T follicular helper cell (primary cell): ENCODE data around the gene DHX34.

Experiments used
- DNase-seq: peaks from one replicate; pipeline ENCODE4 v3.0.0-alpha.2; 2020; ENCODE audit warnings: low read depth

DHX34 gene

DNA sequence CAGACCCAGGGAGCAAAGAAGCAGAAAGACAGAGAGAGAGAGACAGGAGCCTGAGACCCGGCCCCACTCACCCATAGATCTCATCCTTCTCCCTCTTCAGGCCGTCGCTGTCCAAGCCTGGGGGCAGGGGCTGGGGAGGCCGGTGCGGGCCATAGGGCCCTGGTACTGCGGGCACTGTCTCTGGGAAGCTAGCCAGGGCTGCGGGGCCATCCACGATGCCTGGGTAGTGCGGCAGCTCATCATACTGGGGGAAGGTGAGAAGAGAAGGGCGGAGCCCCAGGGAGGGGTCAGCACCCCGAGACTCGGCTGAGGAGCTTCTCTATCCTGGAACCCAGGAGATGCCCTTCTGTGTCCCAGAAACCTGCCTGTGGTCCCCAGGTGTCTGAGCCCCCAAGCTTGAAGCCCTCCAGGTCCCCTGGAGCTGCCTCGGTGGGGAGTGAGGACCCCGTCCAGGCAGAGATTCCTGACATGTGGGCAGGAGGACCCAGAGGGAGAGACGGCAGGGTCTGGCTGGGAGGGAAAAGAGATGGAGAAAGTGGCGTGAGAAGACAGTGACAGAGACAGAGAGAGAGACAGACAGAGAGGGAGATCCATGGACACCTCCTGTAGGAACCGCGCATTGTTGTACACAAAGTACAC is 68.1 kb downstream of the DHX34 start:
- no peak for DNase-seq

DNA sequence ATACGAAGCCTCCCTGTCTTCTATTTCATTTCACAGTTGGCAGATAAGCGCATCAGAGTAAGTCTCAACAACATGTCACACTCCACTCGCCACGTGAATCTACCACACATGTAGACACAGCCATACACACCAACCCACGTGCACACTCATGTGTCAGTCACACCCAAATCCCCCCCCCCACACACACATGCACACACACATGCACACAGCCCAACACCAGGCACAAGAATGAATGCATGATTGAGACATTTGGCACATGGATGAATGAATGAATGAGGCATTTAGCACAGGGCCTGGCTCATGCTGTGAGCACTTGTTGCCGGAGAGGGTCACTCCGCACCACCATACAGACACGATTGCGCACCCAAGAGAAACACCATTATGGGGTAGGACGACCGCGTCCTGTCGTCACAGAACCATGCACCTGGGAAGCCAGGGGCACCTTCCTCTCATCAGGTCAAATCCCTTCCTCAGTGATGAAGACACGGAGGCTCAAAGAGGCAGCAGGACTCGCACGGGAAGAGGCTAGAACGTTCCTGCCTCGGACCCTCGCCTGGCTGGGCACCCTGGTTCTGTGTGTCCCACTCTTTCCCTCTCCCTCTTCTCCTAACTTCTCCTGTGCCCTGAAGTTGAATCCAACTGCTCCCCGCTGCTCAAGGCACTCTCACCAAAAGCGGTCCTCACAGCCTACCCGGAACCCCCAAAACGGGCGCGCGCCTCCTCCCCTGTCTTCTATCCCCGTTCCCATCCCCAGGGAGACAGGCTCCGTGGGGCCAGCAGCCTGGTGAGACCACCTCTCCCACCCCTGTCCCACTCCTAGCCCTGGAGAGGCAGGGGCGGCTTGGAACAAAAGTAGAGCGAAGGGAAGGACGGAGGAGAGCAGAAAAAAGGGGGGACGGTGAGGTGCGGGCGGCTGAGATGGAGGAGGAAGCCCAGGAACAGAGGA is 68.9 kb downstream of the DHX34 start:
- DNase-seq = no peak

DNA sequence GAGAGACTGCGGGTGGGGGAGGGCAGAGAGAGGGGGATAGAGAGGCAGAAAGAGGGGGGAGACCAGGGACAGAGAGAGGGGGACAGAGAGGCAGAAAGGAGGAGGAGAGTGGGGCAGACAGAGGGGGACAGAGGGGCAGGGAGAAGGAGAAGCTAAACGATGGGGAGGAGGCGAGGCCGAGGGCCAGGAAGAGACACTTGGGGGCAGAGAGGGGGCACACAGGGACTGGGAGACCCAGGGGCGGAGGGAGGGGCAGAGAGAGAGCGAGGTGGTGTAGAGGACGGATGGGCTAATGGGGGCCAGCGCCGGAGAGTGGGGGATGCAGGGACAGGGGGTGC is 69.5 kb downstream of the DHX34 start:
- no peak for DNase-seq

DNA sequence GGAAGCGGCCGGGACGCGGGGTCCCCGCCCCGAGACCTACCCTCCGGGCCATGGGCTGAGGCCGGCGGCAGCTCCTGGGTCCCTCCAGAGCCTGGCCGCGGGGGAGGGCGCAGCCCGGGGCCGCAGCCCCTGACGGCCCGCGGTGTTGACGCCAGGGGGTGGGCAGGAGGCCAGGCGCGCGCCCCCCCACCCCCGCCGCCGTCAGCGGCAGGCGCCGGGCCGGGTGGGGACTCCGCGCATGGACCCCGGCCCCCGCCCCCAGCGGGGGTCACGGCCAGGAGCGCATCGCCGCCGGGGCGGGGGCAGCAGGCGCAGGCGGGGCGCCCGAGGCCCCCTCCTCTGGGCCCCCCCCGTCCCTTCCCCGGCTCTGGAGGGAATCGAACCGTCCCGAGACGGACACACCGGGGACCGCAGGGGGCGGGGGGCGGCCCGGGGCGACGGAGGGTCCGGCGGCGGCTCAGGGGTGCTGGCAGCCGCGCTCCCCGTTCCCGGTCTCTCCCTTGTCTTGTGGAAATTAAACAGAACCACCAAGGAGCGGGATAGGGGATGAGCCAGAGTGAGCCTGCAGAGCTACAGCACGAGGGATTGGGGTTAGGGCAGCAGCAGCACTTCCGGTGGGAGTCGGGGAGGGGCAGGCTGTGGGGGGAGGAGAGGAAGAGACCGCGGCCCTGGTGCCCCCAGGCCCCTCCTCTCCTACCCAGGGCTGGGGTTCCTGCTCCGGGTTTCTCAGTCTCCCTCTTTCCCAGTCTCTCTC is 70.1 kb downstream of the DHX34 start, which contains the start of gene MEIS3:
Gene MEIS3, minus strand, starts transcription at position 498 of the 754 bp plus-strand sequence. Its CDS starts 446 bp downstream, at position 52.
- DNase-seq = no peak

DNA sequence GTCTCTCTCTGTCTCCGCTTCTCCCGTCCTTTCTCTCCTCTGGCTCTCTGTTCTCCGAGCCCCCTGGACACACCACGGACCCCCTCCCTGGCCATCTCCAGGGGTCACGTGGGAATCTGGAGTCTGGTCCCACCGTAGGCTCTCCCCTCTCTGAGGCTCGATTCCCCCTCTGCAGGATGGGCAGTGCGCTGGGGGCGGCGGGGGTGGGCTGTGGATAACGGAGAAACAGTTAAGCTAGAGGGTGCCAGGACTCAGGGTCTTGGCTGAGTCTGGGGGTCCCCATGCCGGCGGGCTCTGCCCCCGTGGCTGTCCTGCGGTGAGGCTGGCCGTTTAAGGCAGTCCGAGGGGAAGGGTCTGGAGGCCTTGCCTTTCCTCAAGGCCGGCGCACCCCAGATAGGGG is 70.7 kb downstream of the DHX34 start:
- no peak for DNase-seq

DNA sequence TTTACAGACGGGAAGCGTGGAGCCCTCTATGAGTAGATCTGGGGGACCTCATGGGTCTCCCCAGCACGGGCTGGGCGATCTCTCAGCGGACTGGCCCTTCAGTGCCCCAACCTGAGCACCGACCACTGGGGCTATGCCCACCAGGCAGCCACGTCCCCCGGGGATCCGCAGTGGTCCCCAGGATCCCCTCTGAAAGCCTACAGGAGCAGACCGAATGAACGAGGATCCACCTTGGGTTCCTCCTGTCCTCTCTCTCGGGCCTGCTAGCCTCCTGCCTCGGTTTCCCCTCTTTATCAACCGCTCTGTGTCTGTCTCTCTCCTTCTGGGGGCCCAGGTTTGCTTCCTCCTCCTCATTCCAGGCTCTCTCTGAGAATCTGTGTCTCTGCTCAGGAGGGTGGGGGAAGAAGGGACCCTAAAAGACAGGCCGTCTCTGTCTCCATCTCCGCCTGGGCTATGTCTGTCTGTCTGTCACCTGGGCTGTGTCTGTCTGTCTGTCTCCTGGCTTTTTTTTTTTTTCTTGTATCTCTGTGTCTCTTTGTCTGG is 72.2 kb downstream of the DHX34 start:
- no peak for DNase-seq

DNA sequence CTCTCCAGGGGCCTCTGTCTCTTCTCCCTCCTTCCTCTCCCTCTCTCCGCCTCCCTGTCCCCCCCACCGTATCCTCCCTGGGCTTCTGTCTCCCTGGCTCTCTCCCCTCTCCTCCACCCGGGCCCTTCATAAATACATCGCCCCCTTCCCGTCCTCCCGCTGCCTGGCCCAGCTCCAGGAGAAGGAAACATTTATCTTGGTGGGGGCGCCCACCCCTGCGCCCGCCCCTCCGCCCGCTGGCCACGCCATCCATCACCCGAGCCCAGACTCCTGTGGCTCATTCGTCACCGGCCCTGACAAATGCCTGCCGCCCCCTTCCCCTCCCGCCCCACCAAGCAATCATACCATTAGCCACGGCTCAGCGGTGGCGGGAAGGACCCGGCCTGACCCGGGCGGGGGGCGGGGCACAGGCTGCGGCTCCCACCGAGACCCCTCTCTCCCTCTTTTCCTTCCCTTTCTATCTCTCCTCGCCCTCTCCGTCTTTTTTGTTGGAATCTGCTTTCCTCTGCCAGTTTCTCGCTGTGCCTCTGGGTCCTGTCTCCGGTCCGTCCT is 72.8 kb downstream of the DHX34 start:
- no peak for DNase-seq

DNA sequence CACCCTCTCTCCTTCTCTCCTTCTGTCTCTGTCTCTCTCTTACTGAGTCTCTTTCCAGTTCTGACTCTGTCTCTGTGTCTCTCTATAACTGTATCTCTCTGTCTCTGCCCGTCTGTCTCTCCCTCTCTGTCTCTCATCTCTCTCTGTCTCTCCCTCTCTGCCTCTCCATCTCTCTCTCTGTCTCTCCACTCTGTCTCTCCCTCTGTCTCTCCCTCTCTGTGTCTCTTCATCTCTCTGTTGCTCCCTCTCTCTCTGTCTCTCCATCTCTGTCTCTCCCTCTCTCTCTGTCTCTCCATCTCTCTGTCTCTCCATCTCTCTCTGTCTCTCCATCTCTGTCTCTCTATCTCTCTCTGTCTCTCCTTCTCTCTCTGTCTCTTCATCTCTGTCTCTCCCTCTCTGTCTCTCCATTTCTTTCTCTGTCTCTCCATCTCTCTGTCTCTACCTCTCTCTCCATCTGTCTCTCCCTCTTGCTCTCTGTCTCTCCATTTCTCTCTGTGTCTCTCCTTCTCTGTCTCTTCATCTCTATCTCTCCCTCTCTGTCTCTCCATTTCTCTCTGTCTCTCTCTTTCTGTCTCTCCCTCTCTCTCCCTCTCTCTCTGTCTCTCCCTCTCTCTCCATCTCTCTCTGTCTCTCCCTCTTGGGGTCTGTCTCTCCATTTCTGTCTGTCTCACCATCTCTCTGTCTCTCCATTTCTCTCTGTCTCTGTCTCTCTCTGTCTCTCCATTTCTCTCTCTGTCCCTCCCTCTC is 73.5 kb downstream of the DHX34 start:
- no peak for DNase-seq

DNA sequence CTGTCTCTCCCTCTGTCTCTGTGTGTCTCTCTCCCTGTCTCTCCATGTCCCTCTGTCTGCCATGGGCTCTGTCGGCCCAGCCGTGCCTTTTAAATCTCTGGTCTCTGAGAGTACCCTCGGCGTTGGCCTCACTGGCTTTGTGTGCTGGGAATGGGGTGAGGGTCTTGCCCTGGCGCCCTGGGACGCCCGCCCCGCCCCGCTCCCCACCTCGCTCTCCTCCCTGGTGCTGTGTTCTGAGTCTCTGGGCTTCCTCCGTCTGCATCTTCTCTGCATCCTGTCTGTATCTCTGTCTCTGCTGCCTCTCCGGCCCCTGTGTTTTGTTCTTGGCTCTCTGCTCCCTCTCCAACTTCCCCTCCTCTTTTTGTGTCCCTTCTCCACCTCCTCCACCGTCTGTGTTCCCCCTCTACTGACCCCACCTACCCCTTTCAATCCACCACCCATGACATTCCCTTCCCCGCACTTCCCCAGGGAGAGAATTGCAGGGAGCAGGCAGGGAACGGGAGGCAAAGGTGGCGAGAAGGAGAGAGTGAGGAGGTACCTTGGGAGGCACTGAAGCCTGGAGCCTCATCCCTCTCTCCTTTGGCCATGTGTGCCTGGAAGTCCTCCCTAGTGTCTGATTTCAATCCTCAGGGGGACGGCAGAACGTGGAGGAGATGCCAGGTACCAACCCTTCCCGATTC is 74.2 kb downstream of the DHX34 start:
- DNase-seq = no peak

DNA sequence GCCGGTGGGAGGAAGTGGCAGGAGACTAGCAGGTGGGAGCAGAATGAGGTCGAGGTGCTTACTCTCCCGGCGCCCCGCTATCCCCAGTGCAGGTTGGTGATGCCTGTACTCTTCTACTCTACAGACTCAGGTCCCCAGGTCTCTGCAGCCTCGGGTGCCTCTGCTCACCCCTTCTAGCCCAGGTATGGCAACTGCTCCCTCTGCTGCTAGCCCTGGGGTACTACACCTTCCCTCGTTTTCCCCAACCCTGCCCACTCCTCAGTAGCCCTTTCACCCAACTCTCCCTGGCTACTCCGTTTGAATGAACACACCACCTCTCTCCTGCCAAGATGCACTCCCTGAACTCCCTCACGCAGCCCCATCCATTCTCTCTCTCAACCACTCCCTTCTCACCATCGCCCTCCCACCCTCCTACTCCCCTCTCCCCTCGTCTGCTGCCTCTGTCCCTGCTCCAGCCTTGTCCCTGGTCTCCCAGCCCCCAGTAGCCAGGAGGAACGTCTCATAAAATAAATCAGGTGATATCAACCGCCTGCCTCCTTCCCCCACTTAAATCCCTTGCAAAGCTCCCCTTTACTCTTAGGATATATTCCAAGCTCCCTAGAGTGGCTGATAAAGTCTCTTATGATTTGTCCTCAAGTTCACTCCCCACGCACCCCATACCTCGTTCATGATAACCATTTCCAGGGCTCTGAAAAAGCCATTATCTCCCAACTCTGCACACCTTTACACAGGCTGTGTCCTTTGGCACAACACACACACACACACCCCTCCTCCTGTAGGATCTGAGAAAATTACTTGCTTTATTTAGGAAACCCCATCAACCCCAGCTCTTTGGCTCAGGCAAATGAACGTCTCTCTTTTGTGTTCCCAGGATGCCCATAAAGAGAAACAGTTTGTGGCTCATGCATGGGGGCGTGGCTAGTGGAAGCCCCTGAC is 78.4 kb downstream of the DHX34 start:
- DNase-seq = peak; percentile 45

DNA sequence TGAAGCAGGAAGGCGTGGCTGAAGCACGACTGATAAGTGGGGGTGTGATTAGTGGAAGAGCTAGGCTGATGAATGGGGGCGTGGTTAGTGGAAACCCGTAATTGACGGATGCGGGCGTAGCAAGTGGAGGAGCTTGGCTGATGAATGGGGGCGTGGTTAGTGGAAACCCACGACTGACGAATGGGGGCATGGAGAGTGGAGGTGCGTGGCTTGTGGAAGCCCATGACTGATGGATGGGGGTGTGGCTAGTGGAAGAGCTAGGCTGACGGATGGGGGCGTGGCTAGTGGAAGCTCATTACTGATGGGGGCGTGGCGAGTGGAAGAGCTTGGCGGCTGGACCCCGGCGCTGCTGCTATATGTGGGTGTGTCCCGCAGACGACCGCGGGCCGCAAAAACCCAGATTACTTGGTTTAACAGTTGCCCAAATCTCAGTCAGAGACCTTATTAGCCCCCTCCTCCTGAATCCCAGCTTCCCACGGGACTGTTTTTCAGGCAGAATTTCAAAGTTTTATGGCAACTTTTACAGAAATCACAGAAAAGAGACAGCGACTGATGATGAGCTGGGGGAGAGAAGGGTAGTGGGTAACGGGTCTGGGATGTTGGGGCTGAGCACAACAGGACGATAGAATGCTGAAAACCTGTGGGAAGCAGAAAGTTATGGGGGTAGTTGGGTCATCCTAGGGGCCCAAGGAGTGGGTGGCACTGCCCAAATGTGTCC is 79.2 kb downstream of the DHX34 start:
- peak; percentile 76 for DNase-seq

DNA sequence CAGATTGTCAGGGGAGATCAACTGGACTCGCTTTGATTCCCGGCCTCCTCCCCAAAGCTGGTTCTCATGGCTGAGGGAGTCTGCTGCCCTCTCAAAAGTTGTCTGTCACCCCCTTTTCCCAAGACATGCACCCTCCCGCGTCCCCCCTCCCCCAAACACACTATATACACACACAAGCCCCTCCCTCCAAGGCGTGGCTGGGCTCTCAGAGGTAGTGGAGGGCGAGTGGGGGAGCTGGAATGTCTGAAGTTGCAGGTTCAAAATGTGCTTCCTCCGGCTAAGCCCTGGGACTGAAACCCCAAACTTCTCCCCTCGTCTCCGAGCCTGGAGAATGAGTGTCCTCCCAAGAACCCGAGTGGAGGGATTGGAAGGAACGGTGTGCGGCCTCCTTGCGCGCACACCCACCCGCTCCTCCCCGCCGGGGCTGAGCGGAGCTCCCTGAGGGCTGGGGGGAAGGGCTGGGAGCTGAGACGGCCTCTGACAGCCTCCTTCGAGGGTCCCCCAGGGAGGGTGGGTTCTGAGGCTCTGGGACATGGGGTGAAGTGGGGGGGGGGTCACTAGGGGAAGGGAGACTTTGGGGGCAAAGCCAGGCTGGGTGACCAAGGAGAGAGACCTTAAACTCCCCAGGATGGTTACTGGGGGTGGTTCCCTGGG is 80.2 kb downstream of the DHX34 start:
- no peak for DNase-seq

DNA sequence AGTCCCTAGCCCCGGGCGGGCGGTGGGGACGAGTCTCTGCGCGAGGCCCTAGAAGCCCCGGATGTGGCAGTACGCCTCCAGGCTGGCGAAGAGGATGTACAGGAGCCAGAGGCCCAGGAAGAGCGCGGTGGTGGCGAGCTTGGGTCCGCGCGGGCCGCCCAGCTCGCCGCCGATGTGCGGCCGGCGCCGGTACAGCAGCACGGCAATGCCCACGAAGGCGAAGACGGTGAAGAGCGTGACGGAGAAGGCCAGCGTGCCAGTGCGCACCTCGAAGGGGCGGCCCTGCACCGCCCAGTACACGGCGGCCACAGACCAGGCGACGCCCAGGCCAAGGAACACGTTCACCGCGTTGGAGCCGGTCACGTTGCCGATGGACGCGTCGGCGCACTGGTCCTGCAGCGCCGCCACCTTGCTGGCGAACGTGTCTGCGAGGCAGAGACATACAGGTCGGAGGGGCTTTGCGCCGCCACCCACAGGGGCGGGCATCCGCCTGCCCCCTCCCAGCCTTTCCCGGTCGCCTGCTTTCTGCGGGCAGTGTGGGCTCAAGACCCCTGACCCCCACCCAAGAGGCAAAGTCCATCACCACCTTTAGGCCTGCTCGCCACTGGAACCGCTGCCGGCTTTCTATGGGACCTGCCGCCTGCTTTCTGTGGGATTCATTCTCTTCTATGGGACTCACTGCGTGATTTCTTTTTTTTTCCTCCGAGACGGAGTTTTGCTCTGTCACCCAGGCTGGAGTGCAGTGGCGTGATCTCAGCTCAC is 81.1 kb downstream of the DHX34 start:
- DNase-seq = no peak

DNA sequence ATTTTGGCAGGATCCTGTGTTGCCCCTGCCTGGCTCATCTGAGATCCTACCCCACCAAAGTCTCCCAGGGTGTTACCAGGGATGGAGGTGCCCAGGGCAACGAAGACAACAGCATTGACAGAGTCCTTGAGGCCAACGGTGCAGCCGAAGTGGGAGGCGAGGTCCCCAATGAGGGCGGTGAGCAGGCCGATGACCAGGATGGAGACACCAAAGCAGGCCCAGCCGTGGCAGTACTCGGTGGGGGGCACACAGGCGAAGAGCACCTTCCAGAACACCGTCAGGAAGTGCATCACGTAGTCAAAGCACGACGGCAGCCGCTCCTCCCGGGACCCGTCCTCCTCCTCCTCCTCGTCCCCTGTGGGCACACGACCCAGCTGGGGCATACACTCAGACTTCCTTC is 83.0 kb downstream of the DHX34 start:
- DNase-seq = no peak
